ENCODE measurements around the gene FANCI. TPM values are rescaled to one million over a fixed set of nuclear protein-coding genes. Genes with fewer than 3 reads are reported as not detected.

The FANCI gene
- total RNA-seq, 1 experiment from 2014 or later, result 112 TPM

DNA sequence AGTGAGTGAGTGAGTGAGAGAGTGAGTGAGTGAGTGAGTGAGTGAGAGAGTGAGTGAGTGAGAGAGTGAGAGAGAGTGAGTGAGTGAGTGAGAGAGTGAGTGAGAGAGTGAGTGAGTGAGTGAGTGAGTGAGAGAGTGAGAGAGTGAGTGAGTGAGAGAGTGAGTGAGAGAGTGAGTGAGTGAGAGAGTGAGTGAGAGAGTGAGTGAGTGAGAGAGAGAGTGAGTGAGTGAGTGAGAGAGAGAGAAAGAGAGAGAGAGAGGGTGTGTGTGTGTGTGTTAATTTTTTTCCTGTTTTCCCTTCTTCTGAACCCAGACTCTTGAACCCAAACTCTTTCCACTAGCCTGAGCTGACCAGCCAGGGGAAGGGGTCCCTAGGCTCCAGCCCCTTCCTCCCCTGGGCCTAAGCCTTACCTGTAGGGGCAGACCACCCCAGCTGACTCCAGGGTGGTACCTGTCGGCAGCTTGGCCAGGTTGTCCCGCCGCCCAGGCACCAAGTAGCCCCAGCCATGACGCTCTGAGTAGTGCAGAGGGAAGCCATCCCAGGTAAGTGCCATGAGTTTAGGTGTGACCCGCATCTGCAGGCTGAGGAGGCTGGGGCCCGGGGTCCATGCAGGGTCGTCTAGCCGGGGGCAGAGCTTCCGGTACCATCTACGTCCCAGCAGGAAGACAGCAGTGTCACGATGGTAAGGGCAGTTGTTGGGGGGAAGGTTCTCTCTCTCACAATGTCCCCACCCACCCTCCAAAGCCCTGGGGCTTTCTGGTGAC lies 81.4 kb downstream of the FANCI start:
- H3K36me3 ChIP-seq (ENCODE audit: control insufficient read depth in 1 of 2, insufficient read depth in 2 of 2, low read length in 2 of 2), result peaks cover 77 to 89% of the 10 kb centered on the region in 2 experiments
- no peak overlapping the region for H3K9ac ChIP-seq (ENCODE audit: low read length)
- no peak overlapping the region for H3K4me3 ChIP-seq (replicated peaks in 1 of 2; ENCODE audit: low read depth in 1 of 2, low read length in 2 of 2)
- no peak for DNase-seq (ENCODE audit: low read depth, low spot score)
- no peaks in the 10 kb centered on the region for H4K20me1 ChIP-seq (ENCODE audit: insufficient read depth)
- TF ChIP-seq CBX3 (IDR thresholded peaks at IDR 0.05; ENCODE audit: low read depth), result no peak
- TF ChIP-seq, protein P1, sequence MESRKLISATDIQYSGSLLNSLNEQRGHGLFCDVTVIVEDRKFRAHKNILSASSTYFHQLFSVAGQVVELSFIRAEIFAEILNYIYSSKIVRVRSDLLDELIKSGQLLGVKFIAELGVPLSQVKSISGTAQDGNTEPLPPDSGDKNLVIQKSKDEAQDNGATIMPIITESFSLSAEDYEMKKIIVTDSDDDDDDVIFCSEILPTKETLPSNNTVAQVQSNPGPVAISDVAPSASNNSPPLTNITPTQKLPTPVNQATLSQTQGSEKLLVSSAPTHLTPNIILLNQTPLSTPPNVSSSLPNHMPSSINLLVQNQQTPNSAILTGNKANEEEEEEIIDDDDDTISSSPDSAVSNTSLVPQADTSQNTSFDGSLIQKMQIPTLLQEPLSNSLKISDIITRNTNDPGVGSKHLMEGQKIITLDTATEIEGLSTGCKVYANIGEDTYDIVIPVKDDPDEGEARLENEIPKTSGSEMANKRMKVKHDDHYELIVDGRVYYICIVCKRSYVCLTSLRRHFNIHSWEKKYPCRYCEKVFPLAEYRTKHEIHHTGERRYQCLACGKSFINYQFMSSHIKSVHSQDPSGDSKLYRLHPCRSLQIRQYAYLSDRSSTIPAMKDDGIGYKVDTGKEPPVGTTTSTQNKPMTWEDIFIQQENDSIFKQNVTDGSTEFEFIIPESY (IDR thresholded peaks at IDR 0.05; ENCODE audit: extremely low read depth, insufficient replicate concordance, low read length), result no peak
- TF ChIP-seq ZNF274 (IDR thresholded peaks at IDR 0.05; ENCODE audit: low read depth, low read length), result no peak
- TF ChIP-seq, protein P2, sequence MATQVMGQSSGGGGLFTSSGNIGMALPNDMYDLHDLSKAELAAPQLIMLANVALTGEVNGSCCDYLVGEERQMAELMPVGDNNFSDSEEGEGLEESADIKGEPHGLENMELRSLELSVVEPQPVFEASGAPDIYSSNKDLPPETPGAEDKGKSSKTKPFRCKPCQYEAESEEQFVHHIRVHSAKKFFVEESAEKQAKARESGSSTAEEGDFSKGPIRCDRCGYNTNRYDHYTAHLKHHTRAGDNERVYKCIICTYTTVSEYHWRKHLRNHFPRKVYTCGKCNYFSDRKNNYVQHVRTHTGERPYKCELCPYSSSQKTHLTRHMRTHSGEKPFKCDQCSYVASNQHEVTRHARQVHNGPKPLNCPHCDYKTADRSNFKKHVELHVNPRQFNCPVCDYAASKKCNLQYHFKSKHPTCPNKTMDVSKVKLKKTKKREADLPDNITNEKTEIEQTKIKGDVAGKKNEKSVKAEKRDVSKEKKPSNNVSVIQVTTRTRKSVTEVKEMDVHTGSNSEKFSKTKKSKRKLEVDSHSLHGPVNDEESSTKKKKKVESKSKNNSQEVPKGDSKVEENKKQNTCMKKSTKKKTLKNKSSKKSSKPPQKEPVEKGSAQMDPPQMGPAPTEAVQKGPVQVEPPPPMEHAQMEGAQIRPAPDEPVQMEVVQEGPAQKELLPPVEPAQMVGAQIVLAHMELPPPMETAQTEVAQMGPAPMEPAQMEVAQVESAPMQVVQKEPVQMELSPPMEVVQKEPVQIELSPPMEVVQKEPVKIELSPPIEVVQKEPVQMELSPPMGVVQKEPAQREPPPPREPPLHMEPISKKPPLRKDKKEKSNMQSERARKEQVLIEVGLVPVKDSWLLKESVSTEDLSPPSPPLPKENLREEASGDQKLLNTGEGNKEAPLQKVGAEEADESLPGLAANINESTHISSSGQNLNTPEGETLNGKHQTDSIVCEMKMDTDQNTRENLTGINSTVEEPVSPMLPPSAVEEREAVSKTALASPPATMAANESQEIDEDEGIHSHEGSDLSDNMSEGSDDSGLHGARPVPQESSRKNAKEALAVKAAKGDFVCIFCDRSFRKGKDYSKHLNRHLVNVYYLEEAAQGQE (IDR thresholded peaks at IDR 0.05; ENCODE audit: low read depth), result no peak
- TF ChIP-seq FOSL1 (IDR thresholded peaks at IDR 0.05; ENCODE audit: low read depth), result no peak
- ChIA-PET POLR2A (no interaction called here), CTCF (interaction anchor here (0.7 kb wide), 1 partner anchor 31 kb away, joined by 3 read pairs; no protein-coding TSS in a partner anchor), RAD21 (ENCODE audit: low non-redundant PET in 1 of 2, low total read pairs in 2 of 2, uncharacterized antibody in 2 of 2, unreplicated experiment in 2 of 2) (no interaction called here)
- no peaks in the 10 kb centered on the region for H3K27me3 ChIP-seq (ENCODE audit: insufficient read depth, low read length)
- no peak for ATAC-seq
- no peaks in the 10 kb centered on the region for H3K4me1 ChIP-seq (ENCODE audit: control insufficient read depth in 1 of 2, insufficient read depth in 2 of 2, low read length in 2 of 2)
- no peaks in the 10 kb centered on the region for H3K9me3 ChIP-seq (ENCODE audit: control insufficient read depth in 1 of 2, insufficient read depth in 1 of 2, low read depth in 1 of 2, low read length in 2 of 2)
- H3K9me2 ChIP-seq (ENCODE audit: insufficient read depth), result no peaks in the 10 kb centered on the region
- no peak overlapping the region for H2AFZ ChIP-seq (ENCODE audit: low read depth, low read length, poor library complexity, severe bottlenecking)
- H3K79me2 ChIP-seq (ENCODE audit: insufficient read depth, low read length), result peaks cover 55% of the 10 kb centered on the region
- H3K27ac ChIP-seq (ENCODE audit: low read depth, low read length), result no peak overlapping the region
- H3K4me2 ChIP-seq (ENCODE audit: low read length), result no peak overlapping the region
- intact Hi-C loops (cut with micrococcal nuclease), result no loop called here
- no TSS peak for BruUV-seq (replicated peaks)
